MCF 10A (cell line): Measurements from ENCODE around the gene PTGDR2. TPM values are rescaled to one million over a fixed set of nuclear protein-coding genes. Genes with fewer than 3 reads are reported as not detected.

Experiments
- BruUV-seq: library from RNA; stranded (reverse); fragments of 400-500 nt; replicated peaks from 2 replicates; lab custom pipeline; 2021; lab: Mats Ljungman, UMichigan
- CTCF ChIA-PET: fragments of 300-600 bp; sonication (Branson Sonifier 250); formaldehyde crosslinking; extraction: SDS; loops from one replicate; lab custom pipeline; 2021; ENCODE audit warnings: antibody characterized with exemption, inconsistent platforms; lab: Yijun Ruan, JAX
- POLR2A ChIA-PET: fragments of 300-600, 350-650 bp; sonication (Branson Sonifier 250); formaldehyde crosslinking; extraction: SDS; loops from one replicate; lab custom pipeline; 2020; ENCODE audit warnings: antibody characterized with exemption, inconsistent platforms; lab: Yijun Ruan, JAX
- DNase-seq: peaks from one replicate; pipeline ENCODE4 v3.0.0-alpha.2; 2018; ENCODE audit not compliant: unreplicated experiment
- H3K27ac Mint-ChIP-seq: one replicate; pipeline ENCODE4 v1.8.0; 2022; ENCODE audit warnings: mild to moderate bottlenecking, low read depth, mixed read lengths; ENCODE audit not compliant: unreplicated experiment
- H3K27me3 Mint-ChIP-seq: one replicate; pipeline ENCODE4 v1.8.0; 2022; ENCODE audit warnings: mixed read lengths; ENCODE audit not compliant: insufficient read depth, unreplicated experiment
- H3K36me3 Mint-ChIP-seq: one replicate; pipeline ENCODE4 v1.8.0; 2022; ENCODE audit warnings: mild to moderate bottlenecking, moderate library complexity, mixed read lengths; ENCODE audit not compliant: insufficient read depth, unreplicated experiment
- H3K4me1 Mint-ChIP-seq: one replicate; pipeline ENCODE4 v1.8.0; 2022; ENCODE audit warnings: mixed read lengths; ENCODE audit not compliant: insufficient read depth, unreplicated experiment
- H3K4me3 Mint-ChIP-seq: one replicate; pipeline ENCODE4 v1.8.0; 2022; ENCODE audit warnings: mild to moderate bottlenecking, moderate library complexity, mixed read lengths; ENCODE audit not compliant: unreplicated experiment
- H3K9me3 Mint-ChIP-seq: one replicate; pipeline ENCODE4 v1.8.0; 2022; ENCODE audit warnings: mixed read lengths; ENCODE audit not compliant: unreplicated experiment
- CTCF ChIP-seq: fragments of 200-600 bp; IDR thresholded peaks from one replicate; pipeline ENCODE4 v1.8.0; 2022; ENCODE audit warnings: antibody characterized with exemption, mild to moderate bottlenecking; ENCODE audit not compliant: unreplicated experiment
- intact Hi-C: fragments of 100-400 bp; cut with micrococcal nuclease; formaldehyde crosslinking; loops from 2 replicates; pipeline ENCODE4 v1.14.1; 2022
- total RNA-seq: library from RNA; stranded (reverse); gene quantifications from 2 replicates; pipeline ENCODE4 v1.2.3, GENCODE V29; 2022

Gene PTGDR2
- total RNA-seq, 1 experiment from 2014 or later = not detected

DNA sequence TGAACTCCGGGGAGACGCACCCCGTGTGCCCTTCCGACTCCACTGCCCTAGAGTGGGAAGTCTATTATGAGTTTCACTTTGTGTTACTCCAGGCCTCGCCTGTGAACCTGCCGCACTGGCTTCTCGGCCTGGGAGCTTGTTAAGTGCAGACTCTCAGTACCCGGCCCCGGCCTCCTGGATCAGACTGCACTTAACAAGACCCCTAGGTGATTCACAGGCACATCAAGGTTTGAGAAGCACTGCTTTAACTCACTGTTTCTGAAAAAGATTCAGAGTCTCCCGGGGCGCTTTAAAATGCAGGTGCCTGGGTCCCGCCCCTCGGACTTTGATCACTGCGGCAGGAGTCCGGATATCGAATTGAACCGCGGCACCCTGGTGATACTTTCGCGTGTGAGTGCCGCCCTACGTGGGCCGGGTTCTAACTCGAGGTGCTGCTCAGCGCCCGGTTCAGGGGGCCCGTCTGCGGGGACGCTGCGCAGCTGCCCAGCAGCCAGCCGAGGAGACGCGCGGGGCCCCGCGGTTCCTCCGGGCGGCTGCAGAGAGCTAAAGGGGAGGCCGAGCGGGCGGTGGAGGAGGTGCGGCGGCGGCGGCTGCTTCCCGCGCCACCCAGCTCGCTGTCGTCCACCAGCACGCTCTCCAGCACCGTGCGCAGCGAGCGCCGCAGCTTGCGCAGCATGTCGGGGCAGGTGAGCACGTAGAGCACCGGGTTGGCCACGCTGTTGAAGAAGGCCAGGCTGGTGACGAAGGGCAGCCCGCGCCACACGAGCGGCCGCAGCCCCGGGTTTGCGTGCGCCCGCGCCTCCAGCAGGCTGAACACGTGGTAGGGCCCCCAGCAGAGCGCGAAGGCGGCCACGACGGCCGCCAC lies 3.4 kb downstream of the PTGDR2 start:
- no peaks in the 10 kb centered on the region for H3K9me3 Mint-ChIP-seq
- H3K4me3 Mint-ChIP-seq = no peak overlapping the region
- no peak overlapping the region for H3K27ac Mint-ChIP-seq
- intact Hi-C loops = no loop called here
- BruUV-seq = no TSS peak
- CTCF ChIA-PET = interaction anchor here (1.1 kb wide), 1 partner anchor 10 kb away, joined by 5 read pairs; no protein-coding TSS in a partner anchor
- H3K27me3 Mint-ChIP-seq = no peaks in the 10 kb centered on the region
- H3K4me1 Mint-ChIP-seq = no peaks in the 10 kb centered on the region
- TF ChIP-seq CTCF = no peak
- POLR2A ChIA-PET = no interaction called here
- H3K36me3 Mint-ChIP-seq = peaks cover 25% of the 10 kb centered on the region
- no peak for DNase-seq

GRCh38 chr11:60851327-60852104 lies 4.2 kb downstream of the PTGDR2 start:
- no peak for DNase-seq
- ChIA-PET CTCF (interaction anchor here (1.1 to 1.2 kb wide), 3 partner anchors 9 to 20 kb away, joined by 3 to 6 read pairs (median 5); no protein-coding TSS in a partner anchor), POLR2A (no interaction called here)
- no TSS peak for BruUV-seq
- peaks cover 27% of the 10 kb centered on the region for H3K36me3 Mint-ChIP-seq
- H3K27me3 Mint-ChIP-seq = no peaks in the 10 kb centered on the region
- no peaks in the 10 kb centered on the region for H3K4me1 Mint-ChIP-seq
- intact Hi-C loops = no loop called here
- no peak for TF ChIP-seq CTCF
- H3K4me3 Mint-ChIP-seq = no peak overlapping the region
- no peaks in the 10 kb centered on the region for H3K9me3 Mint-ChIP-seq
- H3K27ac Mint-ChIP-seq = no peak overlapping the region

GRCh38 chr11:60849641-60850520 lies 5.9 kb downstream of the PTGDR2 start:
- no peak overlapping the region for H3K27ac Mint-ChIP-seq
- no peak for TF ChIP-seq CTCF

More at GRCh38 chr11:60849641-60850520, 5.9 kb downstream of the PTGDR2 start:
- Mint-ChIP-seq H3K27me3 (no peaks in the 10 kb centered on the region), H3K4me1 (peaks cover 7% of the 10 kb centered on the region), H3K4me3 (no peak overlapping the region), H3K36me3 (peaks cover 41% of the 10 kb centered on the region), H3K9me3 (no peaks in the 10 kb centered on the region)
- intact Hi-C loops = no loop called here
- DNase-seq = no peak
- no TSS peak for BruUV-seq
- ChIA-PET CTCF (interaction anchor here (0.7 to 1.9 kb wide), 5 partner anchors 12 to 50 kb away, joined by 3 to 9 read pairs (median 6); no protein-coding TSS in a partner anchor), POLR2A (no interaction called here)
